CD14-positive monocyte (primary cell): Measurements from ENCODE around the gene GOLIM4. TPM values are rescaled to one million over a fixed set of nuclear protein-coding genes. Genes with fewer than 3 reads are reported as not detected.

ENCODE experiments used
- DNase-seq, 3 donors: peaks; one replicate each; pipeline ENCODE4 v3.0.0-alpha.2; 2011 to 2022
- H2AFZ ChIP-seq: 2 replicates; pipeline ENCODE4 v1.6.0; 2012; ENCODE audit warnings: mild to moderate bottlenecking, low read depth, low read length, inconsistent platforms; ENCODE audit not compliant: insufficient read depth, poor library complexity, severe bottlenecking
- H3K27ac ChIP-seq, 2 donors: 1 replicate in 1 of 2; 2 replicates in 1 of 2; pipeline ENCODE4 v1.5.1; 2012 to 2013; ENCODE audit warnings: low read length in 2 of 2, control low read depth in 1 of 2, inconsistent platforms in 1 of 2, low read depth in 1 of 2, mild to moderate bottlenecking in 1 of 2
- H3K27me3 ChIP-seq, 2 donors: one replicate each; pipeline versions ENCODE4 v1.6.0 to v1.6.1; 2011 to 2013; ENCODE audit warnings: low read length in 2 of 2; ENCODE audit not compliant: control insufficient read depth in 2 of 2, insufficient read depth in 2 of 2
- H3K36me3 ChIP-seq, 2 donors: replicated peaks in 1 of 2; 1 replicate in 1 of 2; 2 replicates in 1 of 2; pipeline versions ENCODE4 v1.5.1 to v1.6.1; 2012 to 2013; ENCODE audit warnings: low read length in 2 of 2, control low read depth in 1 of 2, inconsistent platforms in 1 of 2, mild to moderate bottlenecking in 1 of 2; ENCODE audit not compliant: insufficient read depth in 2 of 2, control insufficient read depth in 1 of 2
- H3K4me1 ChIP-seq, 2 donors: 1 replicate in 1 of 2; 2 replicates in 1 of 2; pipeline versions ENCODE4 v1.5.1 to v1.6.1; 2012 to 2013; ENCODE audit warnings: low read length in 2 of 2, control low read depth in 1 of 2, inconsistent platforms in 1 of 2, mild to moderate bottlenecking in 1 of 2, moderate library complexity in 1 of 2; ENCODE audit not compliant: insufficient read depth in 2 of 2, control insufficient read depth in 1 of 2
- H3K4me2 ChIP-seq: replicated peaks from 2 replicates; pipeline ENCODE3; 2012; ENCODE audit warnings: low read length, moderate library complexity, mild to moderate bottlenecking; ENCODE audit not compliant: poor library complexity, severe bottlenecking; ENCODE audit errors: extremely low read depth
- H3K4me3 ChIP-seq, 3 experiments: fragments of 200-600 bp in 1 of 3; sonication (generic) in 1 of 3; replicated peaks in 1 of 3; 1 replicate in 2 of 3; 2 replicates in 1 of 3; pipeline ENCODE4 v1.5.1; 2011 to 2013; ENCODE audit warnings: low read length in 3 of 3, mild to moderate bottlenecking in 3 of 3, control low read depth in 2 of 3, low read depth in 2 of 3, inconsistent platforms in 1 of 3, moderate library complexity in 1 of 3
- H3K79me2 ChIP-seq: 2 replicates; pipeline ENCODE4 v1.6.0; 2012; ENCODE audit warnings: mild to moderate bottlenecking, control low read depth, inconsistent platforms, low read length, moderate library complexity; ENCODE audit not compliant: insufficient read depth
- H3K9ac ChIP-seq: 2 replicates; pipeline ENCODE4 v1.6.0; 2017; ENCODE audit warnings: low read length, mild to moderate bottlenecking; ENCODE audit not compliant: insufficient read depth, poor library complexity, severe bottlenecking
- H3K9me3 ChIP-seq, 2 donors: replicated peaks in 1 of 2; 1 replicate in 1 of 2; 2 replicates in 1 of 2; pipeline versions ENCODE4 v1.5.1 to v1.6.1; 2012 to 2013; ENCODE audit warnings: low read length in 2 of 2, control low read depth in 1 of 2; ENCODE audit not compliant: control insufficient read depth in 1 of 2, insufficient read depth in 1 of 2
- H4K20me1 ChIP-seq: 2 replicates; pipeline ENCODE4 v1.6.0; 2012; ENCODE audit warnings: mild to moderate bottlenecking, low read length, control low read depth, moderate library complexity; ENCODE audit not compliant: insufficient read depth
- H3K27ac Mint-ChIP-seq, 7 donors: one replicate each; pipeline ENCODE4 v1.8.0; 2020; ENCODE audit warnings: mild to moderate bottlenecking in 7 of 7, mixed read lengths in 7 of 7, moderate library complexity in 6 of 7, inconsistent platforms in 2 of 7
- H3K27me3 Mint-ChIP-seq, 3 donors: one replicate each; pipeline ENCODE4 v1.8.0; 2021 to 2022; ENCODE audit warnings: low read depth in 3 of 3, mild to moderate bottlenecking in 3 of 3, mixed read lengths in 3 of 3, moderate library complexity in 3 of 3, inconsistent platforms in 1 of 3
- H3K36me3 Mint-ChIP-seq, 2 donors: one replicate each; pipeline ENCODE4 v1.8.0; 2020; ENCODE audit warnings: mixed read lengths in 2 of 2, inconsistent platforms in 1 of 2, mild to moderate bottlenecking in 1 of 2
- H3K4me1 Mint-ChIP-seq: one replicate; pipeline ENCODE4 v1.8.0; 2020; ENCODE audit warnings: mild to moderate bottlenecking, mixed read lengths
- H3K4me3 Mint-ChIP-seq, 2 donors: one replicate each; pipeline ENCODE4 v1.8.0; 2020; ENCODE audit warnings: mild to moderate bottlenecking in 2 of 2, mixed read lengths in 2 of 2, moderate library complexity in 1 of 2
- H3K9me3 Mint-ChIP-seq, 7 donors: one replicate each; pipeline ENCODE4 v1.8.0; 2020 to 2022; ENCODE audit warnings: mixed read lengths in 7 of 7, mild to moderate bottlenecking in 6 of 7, moderate library complexity in 6 of 7, inconsistent platforms in 2 of 7
- CTCF ChIP-seq: fragments of 200-600 bp; IDR thresholded peaks from one replicate; pipeline ENCODE4 v1.8.0; 2022; ENCODE audit warnings: antibody characterized with exemption, mild to moderate bottlenecking
- WGBS: methylation state at CpG from one replicate; pipeline ENCODE4 v1.1.5; 2013; ENCODE audit warnings: missing lambda C conversion rate; ENCODE audit not compliant: insufficient coverage; 5-methylcytosine and 5-hydroxymethylcytosine counted together
- intact Hi-C, 2 donors: fragments of 100-400 bp; cut with micrococcal nuclease; formaldehyde crosslinking; loops; one replicate each; pipeline versions ENCODE4 v1.15.0 to v1.15.1; 2023
- polyA plus RNA-seq, 3 donors: library from polyadenylated mRNA; depleted of rRNA in 1 of 3; unstranded in 2 of 3; stranded (reverse) in 1 of 3; fragments of 300-500 nt in 2 of 3; fragments of >200 nt in 1 of 3; fragmentation: Illumina TruSeq in 2 of 3; gene quantifications; 1 replicate in 2 of 3; 2 replicates in 1 of 3; pipeline ENCODE4 v1.2.3, GENCODE V29; 2012 to 2021

GOLIM4 gene
- polyA plus RNA-seq, 3 donors: 3.5 to 6.4 (median 5.8) TPM

GRCh38 chr3:167967257-167968036 lies 128.3 kb downstream of the GOLIM4 start:
- Histone ChIP-seq H3K36me3 (no peaks in the 10 kb centered on the region), H3K4me2 (no peak overlapping the region), H4K20me1 (no peaks in the 10 kb centered on the region), H3K27me3 (no peaks in the 10 kb centered on the region), H3K27ac (no peak overlapping the region), H3K4me1 (no peaks in the 10 kb centered on the region), H2AFZ (no peak overlapping the region), H3K4me3 (no peak overlapping the region), H3K9ac (no peak overlapping the region), H3K9me3 (no peaks in the 10 kb centered on the region), H3K79me2 (no peaks in the 10 kb centered on the region)
- Mint-ChIP-seq H3K4me1 (peaks cover 7% of the 10 kb centered on the region), H3K9me3 (peaks cover 0 to 2% (median 0%) of the 10 kb centered on the region in 7 donors), H3K4me3 (no peak overlapping the region), H3K27ac (peak overlapping the region in 1 of 7 donors; percentile 62), H3K27me3 (peaks cover 0 to 4% (median 1%) of the 10 kb centered on the region in 3 donors), H3K36me3 (no peaks in the 10 kb centered on the region)
- TF ChIP-seq CTCF: no peak
- 82% methylated on average over 3 of the region's 5 CpGs for WGBS
- intact Hi-C loops: no loop called here
- DNase-seq: no peak
